ENCODE results near the gene TRIM13. TPM values are rescaled to one million over a fixed set of nuclear protein-coding genes. Genes with fewer than 3 reads are reported as not detected.

The TRIM13 gene
- total RNA-seq, 1 experiment from 2014 or later: 45.4 TPM

GRCh38 chr13:50053844-50054243, 57.0 kb downstream of the TRIM13 start:
- H3K4me3 Mint-ChIP-seq: no peak overlapping the region
- H2BK20ac ChIP-seq (ENCODE audit: low read depth, low read length, poor library complexity, severe bottlenecking): no peak overlapping the region
- no peak for TF ChIP-seq CTCF (conservative IDR thresholded peaks at IDR 0.05)
- WGBS (ENCODE audit: extremely low coverage, insufficient read length, low lambda C conversion rate): no CpG with 5 or more reads among the region's 1 CpG
- no peak overlapping the region for H3K14ac ChIP-seq (ENCODE audit: insufficient read depth, low read length)
- H4K91ac ChIP-seq (ENCODE audit: insufficient read length, low read depth, low read length): no peak overlapping the region
- no peak overlapping the region for H3T11ph ChIP-seq (ENCODE audit: low read length)
- no peaks in the 10 kb centered on the region for H3K9me3 ChIP-seq (ENCODE audit: control insufficient read depth, low read depth, low read length)
- H3K9ac ChIP-seq (ENCODE audit: extremely low read depth, insufficient read length, low read length): no peak overlapping the region
- no peaks in the 10 kb centered on the region for H3K79me1 ChIP-seq (ENCODE audit: insufficient read depth, low read depth, low read length, poor library complexity, severe bottlenecking)
- H3K4me2 ChIP-seq (ENCODE audit: insufficient read depth, insufficient read length, low read length): no peak overlapping the region
- no peak overlapping the region for H4K8ac ChIP-seq (replicated peaks; ENCODE audit: insufficient read length, low read depth, low read length)
- no peak overlapping the region for H2AK5ac ChIP-seq (ENCODE audit: insufficient read length, low read length)
- H3K4me1 ChIP-seq (ENCODE audit: insufficient read depth, low read length): no peaks in the 10 kb centered on the region
- no peak overlapping the region for H3K27ac Mint-ChIP-seq
- H2BK12ac ChIP-seq (ENCODE audit: insufficient read length, low read depth, low read length): no peak overlapping the region
- H2BK5ac ChIP-seq (ENCODE audit: insufficient read length, low read length): no peak overlapping the region
- H2AFZ ChIP-seq (ENCODE audit: low read length): no peak overlapping the region
- H3K27me3 Mint-ChIP-seq (ENCODE audit: low read depth): no peaks in the 10 kb centered on the region
- no peak overlapping the region for H3K23ac ChIP-seq (ENCODE audit: insufficient read length, low read depth, low read length)
- H3K4me1 Mint-ChIP-seq: no peaks in the 10 kb centered on the region
- peaks cover 1 to 12% (median 6%) of the 10 kb centered on the region in 3 experiments; a peak in 4 of 7 replicates for H3K36me3 Mint-ChIP-seq (ENCODE audit: insufficient read depth in 1 of 3, low read depth in 3 of 3)
- H3K79me2 ChIP-seq (ENCODE audit: insufficient read depth, low read length): no peaks in the 10 kb centered on the region
- no peak overlapping the region for H2BK120ac ChIP-seq (ENCODE audit: low read depth, low read length, poor library complexity, severe bottlenecking)
- no peak overlapping the region for H3K4ac ChIP-seq (ENCODE audit: low read depth, low read length)
- no peak overlapping the region for H3K18ac ChIP-seq (ENCODE audit: insufficient read length, low read depth, low read length)
- H2BK15ac ChIP-seq (ENCODE audit: low read depth, low read length): no peak overlapping the region
- no peaks in the 10 kb centered on the region for H4K20me1 ChIP-seq (ENCODE audit: control insufficient read depth, insufficient read depth, insufficient read length)
- H3K9me3 Mint-ChIP-seq: no peaks in the 10 kb centered on the region
- DNase-seq: no peak
- H3K56ac ChIP-seq (ENCODE audit: insufficient read length, low read depth, low read length): no peak overlapping the region
- H3K27me3 ChIP-seq (ENCODE audit: insufficient read depth, low read length): no peaks in the 10 kb centered on the region
- H3K23me2 ChIP-seq (ENCODE audit: insufficient read length, low read depth, low read length, poor library complexity, severe bottlenecking): no peaks in the 10 kb centered on the region
- H4K5ac ChIP-seq (ENCODE audit: insufficient read length, low read depth, low read length): no peak overlapping the region
- no peak overlapping the region for H3K27ac ChIP-seq (ENCODE audit: insufficient read length, low read depth, low read length)
